Activated T-cell treated with anti-CD3 and anti-CD28 coated beads, Interleukin-2, amount 50 U/mL, for 72 hours (primary cell): ENCODE results near the gene KXD1. TPM values are rescaled to one million over a fixed set of nuclear protein-coding genes. Genes with fewer than 3 reads are reported as not detected.

Experiments used
- ATAC-seq, 2 donors: fragments of 150-1000 bp; cut with Tn5 transposase; replicated peaks in 1 of 2; 2 replicates each; pipeline ENCODE4 v1.10.0; 2021; ENCODE audit warnings: moderate library complexity in 2 of 2, mild to moderate bottlenecking in 1 of 2
- DNase-seq, 2 donors: peaks; one replicate each; pipeline ENCODE4 v3.0.0; 2021 to 2022; ENCODE audit warnings: mixed read lengths in 1 of 2
- H3K27ac Mint-ChIP-seq: one replicate; pipeline ENCODE4 v1.8.0; 2022; ENCODE audit warnings: mild to moderate bottlenecking, moderate library complexity, mixed read lengths
- H3K27me3 Mint-ChIP-seq: one replicate; pipeline ENCODE4 v1.8.0; 2022; ENCODE audit warnings: low read depth, mixed read lengths
- H3K36me3 Mint-ChIP-seq, 2 donors: one replicate each; pipeline ENCODE4 v1.8.0; 2022; ENCODE audit warnings: mixed read lengths in 2 of 2, mild to moderate bottlenecking in 1 of 2; ENCODE audit not compliant: insufficient read depth in 2 of 2
- H3K4me1 Mint-ChIP-seq: one replicate; pipeline ENCODE4 v1.8.0; 2022; ENCODE audit warnings: low read depth, mixed read lengths
- H3K4me3 Mint-ChIP-seq, 2 donors: one replicate each; pipeline ENCODE4 v1.8.0; 2022; ENCODE audit warnings: mild to moderate bottlenecking in 2 of 2, mixed read lengths in 2 of 2, moderate library complexity in 2 of 2
- H3K9me3 Mint-ChIP-seq, 2 donors: one replicate each; pipeline ENCODE4 v1.8.0; 2022; ENCODE audit warnings: mixed read lengths in 2 of 2
- total RNA-seq, 2 donors: library from RNA; stranded (reverse); gene quantifications; one replicate each; pipeline ENCODE4 v1.2.3, GENCODE V29; 2022

KXD1 gene
- total RNA-seq, 2 donors from 2014 or later = 127 to 139 TPM

- no peak for DNase-seq
- peak overlapping the region; percentile 95 for H3K27ac Mint-ChIP-seq
- peaks cover 34% of the 10 kb centered on the region for H3K4me1 Mint-ChIP-seq
- H3K27me3 Mint-ChIP-seq = no peaks in the 10 kb centered on the region
- H3K9me3 Mint-ChIP-seq = no peaks in the 10 kb centered on the region
- H3K4me3 Mint-ChIP-seq = peak overlapping the region; percentile 90 to 93
- peaks cover 0 to 12% of the 10 kb centered on the region in 2 donors for H3K36me3 Mint-ChIP-seq
- no peak for ATAC-seq
These were observed 16.2 kb upstream of the KXD1 start for GRCh38 chr19:18541258-18541991.

GRCh38 chr19:18541992-18542940 lies 15.4 kb upstream of the KXD1 start:
- Mint-ChIP-seq H3K27me3 (no peaks in the 10 kb centered on the region), H3K4me3 (peak overlapping the region; percentile 90 to 93), H3K27ac (peak overlapping the region; percentile 95), H3K9me3 (no peaks in the 10 kb centered on the region), H3K4me1 (peaks cover 34% of the 10 kb centered on the region), H3K36me3 (peaks cover 0 to 8% of the 10 kb centered on the region in 2 donors)
- peak; percentile 23 to 25 for DNase-seq
- no peak for ATAC-seq

GRCh38 chr19:18542941-18543813 lies 14.5 kb upstream of the KXD1 start, which contains the start of gene FKBP8:
Gene FKBP8 (minus strand): TSS chr19:18543573. CDS start chr19:18541970, 1,603 bp downstream.
- peak within 1 kb of the TSS; percentile 91 to 96 for H3K4me3 Mint-ChIP-seq
- peaks cover 34% of the 10 kb centered on the region for H3K4me1 Mint-ChIP-seq
- peaks cover 0 to 8% of the 10 kb centered on the region in 2 donors for H3K36me3 Mint-ChIP-seq
- H3K9me3 Mint-ChIP-seq = no peaks in the 10 kb centered on the region
- H3K27ac Mint-ChIP-seq = peak within 1 kb of the TSS; percentile 95
- H3K27me3 Mint-ChIP-seq = no peaks in the 10 kb centered on the region
- peak; percentile 94 to 96 for ATAC-seq
- DNase-seq = peak; percentile 96 to 97

DNA sequence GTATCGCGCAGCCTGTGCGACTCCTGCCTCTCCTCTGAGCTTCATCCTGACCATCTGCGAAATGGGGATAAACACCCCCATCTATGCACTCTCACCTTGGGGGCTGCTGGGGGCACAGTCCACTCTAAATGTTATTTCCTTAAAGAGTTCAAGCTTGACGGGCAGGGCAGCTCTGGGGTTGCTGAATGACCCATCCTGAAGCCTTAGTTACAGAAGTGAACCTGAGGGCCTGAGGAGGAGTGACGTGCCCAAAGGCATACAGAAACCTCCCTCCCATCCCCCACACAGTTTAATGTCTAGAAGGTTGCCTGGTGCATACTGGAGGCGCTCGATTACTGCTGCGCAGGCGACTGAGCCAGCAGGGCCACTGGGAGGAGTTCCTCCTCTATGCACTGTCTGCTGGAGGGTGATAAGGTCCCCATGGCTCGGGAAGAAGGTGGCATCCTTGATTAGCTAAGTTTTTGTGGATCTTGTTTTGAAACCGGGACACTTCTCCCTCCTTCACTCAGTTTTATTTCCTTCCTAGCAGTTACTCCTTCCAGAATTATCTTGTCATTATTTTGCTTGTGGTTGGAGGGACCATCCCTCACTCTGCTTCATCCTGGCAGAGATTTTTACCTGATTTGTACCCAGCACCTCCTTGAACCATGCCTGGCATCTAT lies 13.7 kb upstream of the KXD1 start:
- DNase-seq = peak; percentile 88 to 89
- Mint-ChIP-seq H3K9me3 (no peaks in the 10 kb centered on the region), H3K27ac (peak overlapping the region; percentile 93), H3K4me1 (peaks cover 34% of the 10 kb centered on the region), H3K4me3 (peak overlapping the region; percentile 91 to 96), H3K36me3 (peaks cover 0 to 8% of the 10 kb centered on the region in 2 donors), H3K27me3 (no peaks in the 10 kb centered on the region)
- peak; percentile 87 to 89 for ATAC-seq

- Mint-ChIP-seq H3K36me3 (no peaks in the 10 kb centered on the region), H3K27me3 (no peaks in the 10 kb centered on the region), H3K9me3 (no peaks in the 10 kb centered on the region), H3K4me1 (peaks cover 4% of the 10 kb centered on the region), H3K4me3 (no peak overlapping the region), H3K27ac (no peak overlapping the region)
- ATAC-seq = no peak
- DNase-seq = no peak
These were observed 6.0 kb upstream of the KXD1 start for GRCh38 chr19:18551631-18552030.

DNA sequence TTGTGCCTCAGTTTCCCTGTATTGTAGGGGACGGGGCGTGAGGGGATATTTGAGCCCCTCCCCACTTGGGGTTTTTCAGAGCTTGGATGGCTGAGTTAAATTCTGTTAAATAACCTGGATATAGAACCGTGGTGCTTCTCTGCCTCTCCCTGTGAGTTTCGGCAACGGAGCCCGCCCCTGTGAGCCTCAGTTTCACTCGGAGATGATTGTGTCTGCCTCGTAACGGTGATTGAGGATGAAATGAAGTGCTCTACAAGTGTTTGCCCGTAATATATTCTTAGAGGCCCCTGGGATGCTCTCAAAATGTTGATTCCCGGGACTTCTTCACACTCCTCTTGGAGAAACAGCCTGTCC lies 509 bp downstream of the KXD1 start:
- ATAC-seq (no peak), DNase-seq (peak in 1 of 2 donors; percentile 20)
- peak overlapping the region; percentile 91 to 93 for H3K4me3 Mint-ChIP-seq
- H3K27ac Mint-ChIP-seq = peak overlapping the region; percentile 95
- H3K27me3 Mint-ChIP-seq = no peaks in the 10 kb centered on the region
- peaks cover 29% of the 10 kb centered on the region for H3K4me1 Mint-ChIP-seq
- peaks cover 5 to 10% of the 10 kb centered on the region in 2 donors for H3K36me3 Mint-ChIP-seq
- H3K9me3 Mint-ChIP-seq = no peaks in the 10 kb centered on the region

DNA sequence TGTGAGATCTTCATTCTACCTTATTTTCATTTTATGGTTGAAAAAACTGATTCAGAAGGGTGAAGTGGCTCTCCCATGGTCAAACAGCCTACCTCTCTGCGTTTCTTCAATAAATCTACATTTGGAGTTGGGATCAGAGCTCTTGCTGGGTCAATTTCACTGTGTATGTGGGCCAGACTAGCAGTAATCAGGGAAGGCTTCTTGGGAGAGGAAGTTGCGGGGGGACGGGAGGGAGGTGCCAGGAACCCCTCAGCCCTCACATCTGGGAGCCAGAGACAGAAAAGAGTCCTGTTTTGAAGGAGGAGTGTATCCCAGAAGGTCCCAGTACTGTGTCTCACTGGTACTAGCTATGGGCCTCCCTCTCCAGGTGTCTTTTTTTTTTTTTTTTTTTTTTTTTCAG lies 934 bp downstream of the KXD1 start:
- no peaks in the 10 kb centered on the region for H3K9me3 Mint-ChIP-seq
- DNase-seq = no peak
- H3K27ac Mint-ChIP-seq = peak overlapping the region; percentile 95
- no peak for ATAC-seq
- peaks cover 5 to 12% of the 10 kb centered on the region in 2 donors for H3K36me3 Mint-ChIP-seq
- peaks cover 29% of the 10 kb centered on the region for H3K4me1 Mint-ChIP-seq
- no peaks in the 10 kb centered on the region for H3K27me3 Mint-ChIP-seq
- H3K4me3 Mint-ChIP-seq = peak overlapping the region; percentile 91 to 93

DNA sequence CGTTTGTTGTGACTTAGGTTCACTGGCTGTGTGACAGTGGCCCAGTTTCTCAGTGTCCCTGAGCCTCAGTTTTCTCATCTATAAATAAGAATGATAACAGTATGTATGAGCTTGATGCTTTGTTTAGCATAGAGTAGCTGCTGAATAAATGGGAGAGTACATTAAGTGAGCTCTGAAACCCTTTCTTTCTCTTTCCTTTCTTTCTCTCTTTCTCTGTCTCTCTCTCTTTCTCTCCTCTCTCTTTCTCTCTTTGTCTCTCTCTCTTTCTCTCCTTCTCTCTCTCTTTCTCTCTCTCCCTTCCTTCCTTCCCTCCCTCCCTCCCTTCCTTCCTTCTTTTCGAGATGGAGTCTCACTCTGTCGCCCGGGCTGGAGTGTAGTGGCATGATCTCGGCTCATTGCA lies 2.0 kb downstream of the KXD1 start:
- DNase-seq (no peak), ATAC-seq (no peak)
- peak overlapping the region; percentile 95 for H3K27ac Mint-ChIP-seq
- no peaks in the 10 kb centered on the region for H3K27me3 Mint-ChIP-seq
- no peaks in the 10 kb centered on the region for H3K9me3 Mint-ChIP-seq
- H3K4me1 Mint-ChIP-seq = peaks cover 25% of the 10 kb centered on the region
- peaks cover 5 to 18% of the 10 kb centered on the region in 2 donors for H3K36me3 Mint-ChIP-seq
- peak overlapping the region; percentile 91 to 93 for H3K4me3 Mint-ChIP-seq

GRCh38 chr19:18562086-18562485 lies 4.4 kb downstream of the KXD1 start:
- Mint-ChIP-seq H3K36me3 (peaks cover 5 to 27% of the 10 kb centered on the region in 2 donors), H3K27ac (no peak overlapping the region), H3K9me3 (no peaks in the 10 kb centered on the region), H3K4me3 (no peak overlapping the region), H3K4me1 (peaks cover 24% of the 10 kb centered on the region), H3K27me3 (no peaks in the 10 kb centered on the region)
- ATAC-seq (no peak), DNase-seq (no peak)

DNA sequence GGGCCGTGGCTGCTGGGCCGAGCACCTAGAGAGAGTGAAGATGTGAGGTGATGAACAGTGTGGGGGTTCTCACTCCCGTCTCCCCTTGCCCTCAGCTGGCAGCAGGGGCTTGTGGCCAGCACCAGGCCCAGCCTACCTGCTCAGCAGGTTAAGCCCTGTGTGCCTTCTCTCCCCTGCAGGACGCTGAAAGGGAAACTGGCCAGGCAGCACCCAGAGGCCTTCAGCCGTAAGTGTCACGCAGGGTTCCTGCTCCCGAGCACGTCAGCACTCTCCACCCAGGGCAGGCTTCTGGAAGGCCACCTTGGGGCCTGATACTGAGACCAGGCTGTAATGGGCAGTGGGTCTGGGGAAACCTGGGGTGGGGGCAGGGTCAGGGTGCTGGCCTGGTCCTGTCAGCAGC lies 9.3 kb downstream of the KXD1 start:
- DNase-seq (no peak), ATAC-seq (no peak)
- Mint-ChIP-seq H3K27ac (no peak overlapping the region), H3K27me3 (no peaks in the 10 kb centered on the region), H3K36me3 (peaks cover 6 to 32% of the 10 kb centered on the region in 2 donors), H3K4me3 (no peak overlapping the region), H3K9me3 (no peaks in the 10 kb centered on the region), H3K4me1 (peaks cover 10% of the 10 kb centered on the region)

- Mint-ChIP-seq H3K36me3 (peaks cover 9 to 40% of the 10 kb centered on the region in 2 donors), H3K4me1 (peaks cover 22% of the 10 kb centered on the region), H3K9me3 (no peaks in the 10 kb centered on the region), H3K4me3 (no peak overlapping the region), H3K27ac (no peak overlapping the region), H3K27me3 (no peaks in the 10 kb centered on the region)
- no peak for DNase-seq
- ATAC-seq = no peak
These were observed 10.7 kb downstream of the KXD1 start for GRCh38 chr19:18568367-18568766.
